DOHH2 (cell line): Measurements from ENCODE around the gene MED25.

Experiments
- H3F3A ChIP-seq: fragments of 200-600 bp; sonication (generic), shearing (Covaris generic); 2 replicates; pipeline ENCODE4 v1.6.0; 2016; ENCODE audit warnings: antibody characterized with exemption, mild to moderate bottlenecking; ENCODE audit not compliant: control insufficient read depth, insufficient read depth
- H3K27ac ChIP-seq: fragments of 200-600 bp; sonication (generic); 2 replicates; pipeline ENCODE4 v1.5.1; 2014; ENCODE audit warnings: low read depth, mild to moderate bottlenecking, low read length, moderate library complexity
- H3K27me3 ChIP-seq: fragments of 200-600 bp; sonication (generic); 2 replicates; pipeline ENCODE4 v1.6.1; 2014; ENCODE audit warnings: mild to moderate bottlenecking, low read length, mixed read lengths; ENCODE audit not compliant: control insufficient read depth
- H3K36me3 ChIP-seq: fragments of 200-600 bp; sonication (generic); 2 replicates; pipeline ENCODE4 v1.6.1; 2014; ENCODE audit warnings: mild to moderate bottlenecking, low read length, moderate library complexity, mixed read lengths; ENCODE audit not compliant: control insufficient read depth
- H3K4me1 ChIP-seq: fragments of 200-600 bp; sonication (generic); 2 replicates; pipeline ENCODE4 v1.6.1; 2014; ENCODE audit warnings: mild to moderate bottlenecking, low read length, mixed read lengths; ENCODE audit not compliant: control insufficient read depth
- H3K4me2 ChIP-seq: fragments of 200-600 bp; sonication (generic); 2 replicates; pipeline ENCODE4 v1.6.0; 2014; ENCODE audit warnings: mild to moderate bottlenecking, low read length, moderate library complexity
- H3K4me3 ChIP-seq: fragments of 200-600 bp; sonication (generic); 2 replicates; pipeline ENCODE4 v1.5.1; 2014; ENCODE audit warnings: mild to moderate bottlenecking, low read length, mixed read lengths
- H3K79me2 ChIP-seq: fragments of 200-600 bp; sonication (generic); 2 replicates; pipeline ENCODE4 v1.6.1; 2014; ENCODE audit warnings: mild to moderate bottlenecking, low read length, mixed read lengths; ENCODE audit not compliant: control insufficient read depth
- H3K9me2 ChIP-seq: fragments of 200-600 bp; sonication (generic); replicated peaks from 2 replicates; pipeline ENCODE4 v1.6.1; 2014; ENCODE audit warnings: mild to moderate bottlenecking, low read length, mixed read lengths; ENCODE audit not compliant: control insufficient read depth
- H3K9me3 ChIP-seq: fragments of 200-600 bp; sonication (generic); 2 replicates; pipeline ENCODE4 v1.6.1; 2014; ENCODE audit warnings: antibody characterized with exemption, low read length, mixed read lengths; ENCODE audit not compliant: control insufficient read depth, insufficient read depth
- H4K20me1 ChIP-seq: fragments of 200-600 bp; sonication (generic); 2 replicates; pipeline ENCODE4 v1.6.0; 2014; ENCODE audit warnings: low read depth, mild to moderate bottlenecking, antibody characterized with exemption, low read length, moderate library complexity; ENCODE audit not compliant: control insufficient read depth, insufficient read depth
- CTCF ChIP-seq: fragments of 200-600 bp; sonication (generic); IDR thresholded peaks from one replicate; pipeline ENCODE4 v1.5.1; 2014; ENCODE audit warnings: antibody characterized with exemption, mild to moderate bottlenecking, low read depth, low read length; ENCODE audit not compliant: poor library complexity, severe bottlenecking
- EZH2phosphoT487 ChIP-seq: fragments of 200-600 bp; sonication (generic); IDR thresholded peaks from 2 replicates; pipeline ENCODE4 v1.6.1; 2017; ENCODE audit warnings: borderline replicate concordance, mild to moderate bottlenecking, antibody characterized with exemption, low read length, moderate library complexity, mixed read lengths

MED25 gene

GRCh38 chr19:49850487-49851342, 32.6 kb downstream of the MED25 start, which contains the start of gene PTOV1:
TSS of gene PTOV1 (plus strand) at chr19:49851159.
- peak within 1 kb of the TSS; percentile 83 for H3K27ac ChIP-seq
- peaks cover 24% of the 10 kb centered on the region for H3K36me3 ChIP-seq
- peaks cover 12% of the 10 kb centered on the region for H3F3A ChIP-seq
- peaks cover 13% of the 10 kb centered on the region; the same call in 1 of the 2 replicates for H4K20me1 ChIP-seq
- peaks cover 33% of the 10 kb centered on the region for H3K79me2 ChIP-seq
- TF ChIP-seq CTCF (no peak), EZH2phosphoT487 (no peak)
- peak within 1 kb of the TSS; percentile 81 for H3K4me3 ChIP-seq
- H3K4me2 ChIP-seq, result peak within 1 kb of the TSS; percentile 99
- no peaks in the 10 kb centered on the region for H3K9me2 ChIP-seq
- H3K9me3 ChIP-seq, result no peaks in the 10 kb centered on the region
- no peaks in the 10 kb centered on the region; the same call in 1 of the 2 replicates for H3K27me3 ChIP-seq
- peaks cover 45% of the 10 kb centered on the region for H3K4me1 ChIP-seq

GRCh38 chr19:49851456-49852259, 33.6 kb downstream of the MED25 start:
- Histone ChIP-seq H3K79me2 (peaks cover 33% of the 10 kb centered on the region), H3K4me1 (peaks cover 45% of the 10 kb centered on the region), H3K9me2 (no peaks in the 10 kb centered on the region)

GRCh38 chr19:49852631-49853126, 34.6 kb downstream of the MED25 start:
- H3K9me2 ChIP-seq, result no peaks in the 10 kb centered on the region
- H3K79me2 ChIP-seq, result peaks cover 33% of the 10 kb centered on the region
- no peak for TF ChIP-seq CTCF
- no peak for TF ChIP-seq EZH2phosphoT487
- peak overlapping the region; percentile 99 for H3K4me2 ChIP-seq
- no peak overlapping the region for H3K27ac ChIP-seq
- H3F3A ChIP-seq, result peaks cover 8% of the 10 kb centered on the region
- no peaks in the 10 kb centered on the region; the same call in 1 of the 2 replicates for H3K27me3 ChIP-seq
- H3K36me3 ChIP-seq, result peaks cover 42% of the 10 kb centered on the region
- peaks cover 45% of the 10 kb centered on the region for H3K4me1 ChIP-seq
- H3K4me3 ChIP-seq, result peak overlapping the region; percentile 81
- H4K20me1 ChIP-seq, result peaks cover 13% of the 10 kb centered on the region; the same call in 1 of the 2 replicates
- H3K9me3 ChIP-seq, result no peaks in the 10 kb centered on the region

More at GRCh38 chr19:49851456-49852259, 33.6 kb downstream of the MED25 start:
- peak overlapping the region; percentile 81 for H3K4me3 ChIP-seq
- H3K27ac ChIP-seq, result peak overlapping the region; percentile 83; the same call in 1 of the 2 replicates
- H4K20me1 ChIP-seq, result peaks cover 13% of the 10 kb centered on the region; the same call in 1 of the 2 replicates
- no peaks in the 10 kb centered on the region; the same call in 1 of the 2 replicates for H3K27me3 ChIP-seq
- H3F3A ChIP-seq, result peaks cover 8% of the 10 kb centered on the region
- peaks cover 34% of the 10 kb centered on the region for H3K36me3 ChIP-seq
- no peak for TF ChIP-seq EZH2phosphoT487
- TF ChIP-seq CTCF, result peak; percentile 1
- H3K9me3 ChIP-seq, result no peaks in the 10 kb centered on the region
- H3K4me2 ChIP-seq, result peak overlapping the region; percentile 99
